ENCODE data around the gene MPND.

- TF ChIP-seq POLR2A (IDR thresholded peaks at IDR 0.05) = peak in 1 of 2 donors; percentile 12
- TF ChIP-seq, protein P1, sequence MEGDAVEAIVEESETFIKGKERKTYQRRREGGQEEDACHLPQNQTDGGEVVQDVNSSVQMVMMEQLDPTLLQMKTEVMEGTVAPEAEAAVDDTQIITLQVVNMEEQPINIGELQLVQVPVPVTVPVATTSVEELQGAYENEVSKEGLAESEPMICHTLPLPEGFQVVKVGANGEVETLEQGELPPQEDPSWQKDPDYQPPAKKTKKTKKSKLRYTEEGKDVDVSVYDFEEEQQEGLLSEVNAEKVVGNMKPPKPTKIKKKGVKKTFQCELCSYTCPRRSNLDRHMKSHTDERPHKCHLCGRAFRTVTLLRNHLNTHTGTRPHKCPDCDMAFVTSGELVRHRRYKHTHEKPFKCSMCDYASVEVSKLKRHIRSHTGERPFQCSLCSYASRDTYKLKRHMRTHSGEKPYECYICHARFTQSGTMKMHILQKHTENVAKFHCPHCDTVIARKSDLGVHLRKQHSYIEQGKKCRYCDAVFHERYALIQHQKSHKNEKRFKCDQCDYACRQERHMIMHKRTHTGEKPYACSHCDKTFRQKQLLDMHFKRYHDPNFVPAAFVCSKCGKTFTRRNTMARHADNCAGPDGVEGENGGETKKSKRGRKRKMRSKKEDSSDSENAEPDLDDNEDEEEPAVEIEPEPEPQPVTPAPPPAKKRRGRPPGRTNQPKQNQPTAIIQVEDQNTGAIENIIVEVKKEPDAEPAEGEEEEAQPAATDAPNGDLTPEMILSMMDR (IDR thresholded peaks at IDR 0.05) = peak; percentile 16 to 32
- no peak for TF ChIP-seq EP300 (IDR thresholded peaks at IDR 0.05)
Observed at GRCh38 chr19:4375164-4376027, 32.0 kb downstream of the MPND start.
